Glutamatergic neuron (in vitro differentiated cells): Measurements from ENCODE around the gene SEMG2. TPM values are rescaled to one million over a fixed set of nuclear protein-coding genes. Genes with fewer than 3 reads are reported as not detected.

Experiments used
- DNase-seq: peaks from one replicate; pipeline ENCODE4 v3.0.0; 2022
- H3K27ac Mint-ChIP-seq: one replicate; pipeline ENCODE4 v1.8.0; 2020; ENCODE audit warnings: mild to moderate bottlenecking, mixed read lengths, inconsistent platforms; ENCODE audit not compliant: unreplicated experiment
- H3K27me3 Mint-ChIP-seq: one replicate; pipeline ENCODE4 v1.8.0; 2020; ENCODE audit warnings: mild to moderate bottlenecking, moderate library complexity, mixed read lengths, inconsistent platforms; ENCODE audit not compliant: unreplicated experiment
- H3K36me3 Mint-ChIP-seq: one replicate; pipeline ENCODE4 v1.8.0; 2020; ENCODE audit warnings: mild to moderate bottlenecking, mixed read lengths, inconsistent platforms; ENCODE audit not compliant: unreplicated experiment
- H3K4me1 Mint-ChIP-seq: one replicate; pipeline ENCODE4 v1.8.0; 2020; ENCODE audit warnings: mild to moderate bottlenecking, low read depth, mixed read lengths, inconsistent platforms; ENCODE audit not compliant: unreplicated experiment
- H3K4me3 Mint-ChIP-seq: one replicate; pipeline ENCODE4 v1.8.0; 2020; ENCODE audit warnings: mild to moderate bottlenecking, mixed read lengths, inconsistent platforms; ENCODE audit not compliant: unreplicated experiment
- H3K9me3 Mint-ChIP-seq: one replicate; pipeline ENCODE4 v1.8.0; 2020; ENCODE audit warnings: mild to moderate bottlenecking, moderate library complexity, mixed read lengths, inconsistent platforms; ENCODE audit not compliant: unreplicated experiment
- CTCF ChIP-seq: fragments of 200-600 bp; sonication (generic); IDR thresholded peaks from one replicate; pipeline ENCODE4 v1.5.0; 2021; ENCODE audit not compliant: partially characterized antibody, unreplicated experiment
- total RNA-seq: library from RNA; stranded (reverse); fragmentation: NEBNext Ultra II Directional; extraction: Animal tissue kit (Norgen Biotek cat#: 25700); gene quantifications from one replicate; pipeline ENCODE4 v1.2.1, GENCODE V29; 2021; ENCODE audit not compliant: unreplicated experiment

SEMG2 gene
- total RNA-seq, 1 donor from 2014 or later = not detected

- H3K4me3 Mint-ChIP-seq = no peak overlapping the region
- H3K27me3 Mint-ChIP-seq = peaks cover 2% of the 10 kb centered on the region
- no peaks in the 10 kb centered on the region for H3K9me3 Mint-ChIP-seq
- H3K27ac Mint-ChIP-seq = no peak overlapping the region
- DNase-seq = no peak
- TF ChIP-seq CTCF = no peak
- H3K36me3 Mint-ChIP-seq = no peaks in the 10 kb centered on the region
- H3K4me1 Mint-ChIP-seq = no peaks in the 10 kb centered on the region
Measured at GRCh38 chr20:45179166-45179565, 42.0 kb upstream of the SEMG2 start.

- Mint-ChIP-seq H3K4me3 (no peak overlapping the region), H3K4me1 (no peaks in the 10 kb centered on the region), H3K27ac (no peak overlapping the region), H3K36me3 (no peaks in the 10 kb centered on the region), H3K27me3 (peaks cover 2% of the 10 kb centered on the region), H3K9me3 (no peaks in the 10 kb centered on the region)
- no peak for TF ChIP-seq CTCF
- DNase-seq = no peak
Measured at GRCh38 chr20:45181639-45182038, 39.5 kb upstream of the SEMG2 start.

GRCh38 chr20:45183084-45183483 is 38.1 kb upstream of the SEMG2 start:
- no peak overlapping the region for H3K27ac Mint-ChIP-seq
- H3K9me3 Mint-ChIP-seq = no peaks in the 10 kb centered on the region
- no peaks in the 10 kb centered on the region for H3K27me3 Mint-ChIP-seq
- no peak for DNase-seq
- H3K36me3 Mint-ChIP-seq = no peaks in the 10 kb centered on the region
- no peak overlapping the region for H3K4me3 Mint-ChIP-seq
- no peaks in the 10 kb centered on the region for H3K4me1 Mint-ChIP-seq
- TF ChIP-seq CTCF = no peak

- Mint-ChIP-seq H3K27me3 (no peaks in the 10 kb centered on the region), H3K27ac (no peak overlapping the region), H3K36me3 (no peaks in the 10 kb centered on the region), H3K4me3 (no peak overlapping the region), H3K9me3 (no peaks in the 10 kb centered on the region), H3K4me1 (no peaks in the 10 kb centered on the region)
- DNase-seq = no peak
- no peak for TF ChIP-seq CTCF
Measured at GRCh38 chr20:45187693-45188092, 33.5 kb upstream of the SEMG2 start.

- Mint-ChIP-seq H3K27me3 (no peaks in the 10 kb centered on the region), H3K4me3 (no peak overlapping the region), H3K9me3 (no peaks in the 10 kb centered on the region), H3K27ac (no peak overlapping the region), H3K4me1 (no peaks in the 10 kb centered on the region), H3K36me3 (no peaks in the 10 kb centered on the region)
- DNase-seq = no peak
- no peak for TF ChIP-seq CTCF
Measured at GRCh38 chr20:45189067-45189609, 32.0 kb upstream of the SEMG2 start.
